AG04449 (cell line): ENCODE results near the gene TXNDC12.

Experiments
- CTCF ChIA-PET: fragments of 350-600 bp; formaldehyde crosslinking; extraction: SDS; loops from one replicate; lab custom pipeline; 2021; ENCODE audit warnings: antibody characterized with exemption; lab: Yijun Ruan, JAX
- POLR2A ChIA-PET: fragments of 400-600, 350-600 bp; formaldehyde crosslinking; extraction: SDS; loops from one replicate; lab custom pipeline; 2020; ENCODE audit warnings: antibody characterized with exemption, inconsistent platforms; lab: Yijun Ruan, JAX
- DNase-seq: peaks from one replicate; pipeline ENCODE4 v3.0.0-alpha.2; 2010; ENCODE audit warnings: low read depth, low spot score
- H3K4me3 ChIP-seq: 2 replicates; pipeline ENCODE4 v1.5.1; 2011; ENCODE audit warnings: low read depth, mild to moderate bottlenecking, control low read depth, low read length
- TF ChIP-seq, protein P1 (sequence below): IDR thresholded peaks from one replicate; pipeline ENCODE4 v1.5.1; 2011; ENCODE audit warnings: mild to moderate bottlenecking, moderate library complexity, low read length, control low read depth, inconsistent platforms; ENCODE audit not compliant: insufficient read depth; ENCODE audit errors: missing control alignments

The TXNDC12 gene

GRCh38 chr1:51982161-51982560 lies 72.8 kb downstream of the TXNDC12 start:
- no peak for DNase-seq
- CTCF ChIA-PET: interaction anchor here (0.9 kb wide), 1 partner anchor 9 kb away, joined by 3 read pairs; the partner anchor contains the start of gene RAB3B
- TF ChIP-seq, protein P1, sequence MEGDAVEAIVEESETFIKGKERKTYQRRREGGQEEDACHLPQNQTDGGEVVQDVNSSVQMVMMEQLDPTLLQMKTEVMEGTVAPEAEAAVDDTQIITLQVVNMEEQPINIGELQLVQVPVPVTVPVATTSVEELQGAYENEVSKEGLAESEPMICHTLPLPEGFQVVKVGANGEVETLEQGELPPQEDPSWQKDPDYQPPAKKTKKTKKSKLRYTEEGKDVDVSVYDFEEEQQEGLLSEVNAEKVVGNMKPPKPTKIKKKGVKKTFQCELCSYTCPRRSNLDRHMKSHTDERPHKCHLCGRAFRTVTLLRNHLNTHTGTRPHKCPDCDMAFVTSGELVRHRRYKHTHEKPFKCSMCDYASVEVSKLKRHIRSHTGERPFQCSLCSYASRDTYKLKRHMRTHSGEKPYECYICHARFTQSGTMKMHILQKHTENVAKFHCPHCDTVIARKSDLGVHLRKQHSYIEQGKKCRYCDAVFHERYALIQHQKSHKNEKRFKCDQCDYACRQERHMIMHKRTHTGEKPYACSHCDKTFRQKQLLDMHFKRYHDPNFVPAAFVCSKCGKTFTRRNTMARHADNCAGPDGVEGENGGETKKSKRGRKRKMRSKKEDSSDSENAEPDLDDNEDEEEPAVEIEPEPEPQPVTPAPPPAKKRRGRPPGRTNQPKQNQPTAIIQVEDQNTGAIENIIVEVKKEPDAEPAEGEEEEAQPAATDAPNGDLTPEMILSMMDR: no peak
- POLR2A ChIA-PET: no interaction called here
- H3K4me3 ChIP-seq: no peak overlapping the region

GRCh38 chr1:51981555-51981954 lies 73.4 kb downstream of the TXNDC12 start:
- ChIA-PET CTCF (interaction anchor here (0.9 kb wide), 1 partner anchor 9 kb away, joined by 3 read pairs; the partner anchor contains the start of gene RAB3B), POLR2A (no interaction called here)
- DNase-seq: no peak
- no peak overlapping the region for H3K4me3 ChIP-seq
- TF ChIP-seq, protein P1: no peak

DNA sequence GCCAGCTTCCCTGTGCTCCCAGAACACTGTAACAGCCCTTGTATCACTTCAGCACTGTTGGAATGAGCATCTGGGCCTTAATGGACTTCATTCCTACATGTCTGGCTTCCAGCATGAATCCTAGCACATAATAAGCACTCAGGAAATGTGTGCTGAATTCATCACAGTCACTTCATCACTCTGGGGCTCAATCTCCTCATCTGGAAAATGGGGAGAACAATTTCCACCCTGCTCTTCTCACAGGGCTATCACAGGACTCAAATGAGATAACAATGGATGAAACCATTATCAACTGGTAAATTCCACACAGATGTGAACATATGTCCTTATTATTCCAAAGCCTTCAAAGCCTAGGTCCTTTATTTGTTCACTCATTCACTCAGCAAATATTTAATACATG lies 76.9 kb downstream of the TXNDC12 start:
- ChIA-PET CTCF (interaction anchor here (0.9 kb wide), 1 partner anchor 10 kb away, joined by 3 read pairs; no protein-coding TSS in a partner anchor), POLR2A (no interaction called here)
- no peak for DNase-seq
- TF ChIP-seq, protein P1: no peak
- no peak overlapping the region for H3K4me3 ChIP-seq

- TF ChIP-seq, protein P1: no peak
- no peak overlapping the region for H3K4me3 ChIP-seq
- POLR2A ChIA-PET: no interaction called here
- CTCF ChIA-PET: no interaction called here
- DNase-seq: no peak
Observed at GRCh38 chr1:51976846-51977602, 78.0 kb downstream of the TXNDC12 start.

GRCh38 chr1:51973587-51974474 lies 81.2 kb downstream of the TXNDC12 start:
- ChIA-PET POLR2A (no interaction called here), CTCF (interaction anchor here (0.7 to 1.0 kb wide), 3 partner anchors 9 to 14 kb away, joined by 3 read pairs; no protein-coding TSS in a partner anchor)
- DNase-seq: no peak
- TF ChIP-seq, protein P1: no peak
- no peak overlapping the region for H3K4me3 ChIP-seq
